ENCODE data around the gene EGFLAM. TPM values are rescaled to one million over a fixed set of nuclear protein-coding genes. Genes with fewer than 3 reads are reported as not detected.
A peak's percentile ranks its signal among the peaks of the same experiment; 100 is the strongest.

Gene EGFLAM
- total RNA-seq, 1 experiment from 2014 or later: 7.4 TPM

DNA sequence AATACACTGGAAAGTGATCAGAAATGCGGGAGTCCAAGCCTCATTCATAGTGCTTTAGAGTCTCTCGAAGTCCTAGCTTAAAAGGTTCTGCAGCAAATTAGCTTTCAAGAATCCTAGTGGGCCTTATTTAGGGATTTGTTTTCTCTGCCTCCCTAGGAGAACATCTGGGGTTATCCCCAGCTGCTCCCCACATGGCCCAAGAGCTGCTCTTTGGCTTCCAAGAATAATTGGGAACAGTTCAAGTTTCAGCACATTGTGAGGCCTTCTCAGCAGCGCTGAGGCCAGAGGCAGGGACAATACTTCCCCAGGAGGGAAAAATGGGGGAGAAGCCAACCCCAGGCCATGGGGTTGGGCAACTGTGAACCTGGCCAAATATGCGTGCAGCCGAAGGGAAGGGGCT is 189.4 kb downstream of the EGFLAM start:
- DNase-seq (ENCODE audit: low read depth): no peak

- DNase-seq (ENCODE audit: low read depth): no peak
Observed at GRCh38 chr5:38448568-38449350, 190.4 kb downstream of the EGFLAM start.

- DNase-seq (ENCODE audit: low read depth): no peak
Observed at GRCh38 chr5:38450627-38451026, 192.3 kb downstream of the EGFLAM start.

DNA sequence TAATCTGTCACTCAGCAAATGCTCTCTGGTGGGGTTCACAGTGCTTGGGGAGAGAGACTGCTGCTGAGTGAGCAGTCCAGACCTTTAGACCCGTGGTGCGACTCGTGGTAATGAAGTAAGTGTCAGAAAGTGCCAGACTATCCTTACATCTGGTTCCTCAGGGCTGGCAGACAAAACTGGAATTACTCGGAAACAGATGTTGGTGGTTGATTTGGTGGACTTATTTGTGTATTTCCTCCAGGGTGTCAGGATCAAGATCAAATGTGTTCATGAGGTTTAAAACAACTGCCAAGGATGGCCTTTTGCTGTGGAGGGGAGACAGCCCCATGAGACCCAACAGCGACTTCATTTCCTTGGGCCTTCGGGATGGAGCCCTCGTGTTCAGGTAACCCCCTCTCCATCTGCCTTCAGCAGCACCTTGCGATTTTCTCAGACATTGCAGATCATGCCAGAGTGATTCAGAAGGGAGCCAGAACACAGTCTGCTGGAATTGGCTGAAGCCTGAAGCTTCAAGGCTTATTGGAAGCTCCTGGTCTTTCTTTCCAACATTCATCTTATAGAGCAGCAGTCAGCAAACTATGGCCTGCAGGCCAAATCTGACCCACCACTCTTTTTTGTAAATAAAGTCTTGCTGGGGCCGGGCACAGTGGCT is 192.8 kb downstream of the EGFLAM start:
- DNase-seq (ENCODE audit: low read depth): no peak

DNA sequence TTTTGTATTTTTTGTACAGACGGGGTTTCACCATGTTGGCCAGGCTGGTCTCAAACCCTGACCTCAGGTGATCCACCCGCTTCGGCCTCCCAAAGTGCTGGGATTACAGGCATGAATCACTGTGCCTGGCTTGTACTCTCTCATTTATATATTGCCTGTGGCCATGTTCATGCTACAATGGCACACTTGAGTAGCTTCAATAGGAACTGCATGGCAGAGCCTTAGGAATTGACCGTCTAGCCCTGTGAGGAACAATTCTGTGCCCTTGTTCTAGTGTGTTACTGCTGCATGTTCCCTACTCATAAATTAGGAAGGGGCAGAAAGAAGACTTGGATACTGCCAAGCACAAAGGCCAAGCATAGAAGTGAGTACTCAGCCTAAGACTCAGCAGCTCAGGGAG is 193.8 kb downstream of the EGFLAM start:
- no peak for DNase-seq (ENCODE audit: low read depth)

- peak; percentile 52 for DNase-seq (ENCODE audit: low read depth)
Observed at GRCh38 chr5:38453506-38453905, 195.1 kb downstream of the EGFLAM start.

DNA sequence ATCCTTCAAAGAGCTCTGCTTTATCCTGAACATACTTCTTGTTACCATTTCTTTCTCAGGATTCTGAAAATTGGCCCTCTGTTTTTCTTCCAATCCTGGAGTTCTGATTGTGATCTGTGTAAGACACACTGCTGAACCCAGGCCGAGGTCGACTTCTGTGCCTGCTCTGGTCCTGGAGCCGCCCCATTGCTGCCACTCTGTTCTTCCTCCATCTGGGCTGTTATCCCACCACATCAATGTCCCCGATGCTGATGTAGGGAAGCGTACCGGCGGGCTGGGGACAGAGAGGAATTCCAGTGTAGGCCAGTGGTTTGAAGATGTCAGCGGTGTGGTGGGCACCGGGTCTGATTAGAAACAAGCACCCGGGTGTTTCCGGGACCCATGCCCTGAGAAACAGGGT is 195.6 kb downstream of the EGFLAM start:
- DNase-seq (ENCODE audit: low read depth): no peak

GRCh38 chr5:38455796-38456330 is 197.5 kb downstream of the EGFLAM start:
- no peak for DNase-seq (ENCODE audit: low read depth)

DNA sequence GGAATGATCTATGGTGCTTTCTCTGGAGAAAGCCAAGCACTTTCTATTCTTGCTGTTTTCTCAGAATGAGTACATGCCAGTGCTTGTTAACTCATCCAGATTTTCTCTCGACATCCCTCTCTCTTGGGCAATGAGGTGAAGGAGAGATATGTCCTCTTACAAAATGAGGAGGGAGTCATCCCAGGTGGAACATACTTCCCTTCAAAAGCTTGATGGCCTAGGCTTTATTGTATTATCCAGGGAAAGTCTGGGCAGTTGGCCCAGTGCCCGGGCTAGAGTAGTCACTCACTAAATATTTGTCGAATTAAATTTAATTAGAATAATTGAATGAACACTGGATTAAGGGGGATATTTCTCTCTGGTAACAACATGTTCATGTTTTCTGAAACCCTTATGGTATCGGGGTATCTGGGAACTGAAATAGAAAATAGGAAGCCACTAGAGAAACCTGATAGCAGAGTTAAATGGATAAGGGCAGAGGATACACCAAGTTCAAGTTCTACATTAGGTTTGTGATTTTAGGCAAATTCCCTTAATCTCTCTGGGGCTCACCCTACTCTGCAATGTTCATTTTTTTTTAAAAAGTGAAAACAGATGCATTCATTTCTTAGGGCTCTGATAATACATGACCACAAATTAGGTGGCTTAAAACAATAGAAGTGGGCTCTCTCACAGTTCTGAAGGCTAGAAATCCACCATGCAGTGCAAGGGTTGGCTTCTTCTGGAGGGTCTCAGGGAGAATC is 198.5 kb downstream of the EGFLAM start:
- no peak for DNase-seq (ENCODE audit: low read depth)

DNA sequence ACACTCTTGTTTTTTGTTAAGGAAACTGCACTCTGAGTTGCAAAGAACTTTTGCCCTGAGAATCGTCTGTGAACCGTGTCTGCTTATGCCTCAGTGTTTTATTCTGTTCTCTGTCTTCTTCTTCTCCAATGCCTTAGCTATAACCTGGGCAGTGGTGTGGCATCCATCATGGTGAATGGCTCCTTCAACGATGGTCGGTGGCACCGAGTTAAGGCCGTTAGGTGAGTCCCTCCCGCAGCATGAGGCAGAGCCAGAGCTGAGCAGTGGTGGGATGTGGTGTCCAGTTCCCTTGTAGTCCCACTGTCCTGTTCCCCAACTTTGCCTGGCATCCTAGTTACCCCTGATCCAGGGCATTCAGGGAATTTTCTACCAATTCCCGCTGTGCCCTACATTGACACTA is 199.8 kb downstream of the EGFLAM start:
- no peak for DNase-seq (ENCODE audit: low read depth)

DNA sequence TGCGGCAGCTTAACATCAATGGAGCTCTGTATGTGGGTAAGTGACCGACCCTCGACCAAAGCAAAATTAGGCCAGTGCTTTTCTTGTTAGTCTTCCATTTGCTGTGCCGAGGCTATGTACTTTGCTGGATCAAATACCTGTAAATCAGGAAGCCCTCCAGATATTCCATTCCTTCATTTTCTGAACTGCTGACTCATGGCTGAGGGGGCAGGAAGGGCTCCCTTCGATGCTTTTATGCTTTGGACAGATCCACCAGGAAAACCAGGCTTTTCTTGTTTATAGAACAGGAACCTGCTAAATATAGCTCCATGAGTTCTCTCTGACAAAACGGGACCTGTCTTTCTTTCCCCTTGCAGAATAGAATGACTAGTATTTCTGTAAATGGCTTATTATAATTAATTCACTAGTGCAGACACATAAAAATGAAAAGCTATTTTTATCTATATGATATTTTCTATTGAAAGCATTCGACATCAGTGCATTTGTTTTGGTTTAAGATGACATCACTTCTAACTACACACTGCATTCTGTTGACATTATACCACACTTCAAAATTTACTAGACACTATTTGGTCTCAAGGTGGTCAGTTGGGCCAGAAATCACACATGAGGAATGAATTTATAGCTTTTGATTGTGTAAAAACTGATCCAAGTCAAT is 204.7 kb downstream of the EGFLAM start:
- DNase-seq (ENCODE audit: low read depth): no peak

DNA sequence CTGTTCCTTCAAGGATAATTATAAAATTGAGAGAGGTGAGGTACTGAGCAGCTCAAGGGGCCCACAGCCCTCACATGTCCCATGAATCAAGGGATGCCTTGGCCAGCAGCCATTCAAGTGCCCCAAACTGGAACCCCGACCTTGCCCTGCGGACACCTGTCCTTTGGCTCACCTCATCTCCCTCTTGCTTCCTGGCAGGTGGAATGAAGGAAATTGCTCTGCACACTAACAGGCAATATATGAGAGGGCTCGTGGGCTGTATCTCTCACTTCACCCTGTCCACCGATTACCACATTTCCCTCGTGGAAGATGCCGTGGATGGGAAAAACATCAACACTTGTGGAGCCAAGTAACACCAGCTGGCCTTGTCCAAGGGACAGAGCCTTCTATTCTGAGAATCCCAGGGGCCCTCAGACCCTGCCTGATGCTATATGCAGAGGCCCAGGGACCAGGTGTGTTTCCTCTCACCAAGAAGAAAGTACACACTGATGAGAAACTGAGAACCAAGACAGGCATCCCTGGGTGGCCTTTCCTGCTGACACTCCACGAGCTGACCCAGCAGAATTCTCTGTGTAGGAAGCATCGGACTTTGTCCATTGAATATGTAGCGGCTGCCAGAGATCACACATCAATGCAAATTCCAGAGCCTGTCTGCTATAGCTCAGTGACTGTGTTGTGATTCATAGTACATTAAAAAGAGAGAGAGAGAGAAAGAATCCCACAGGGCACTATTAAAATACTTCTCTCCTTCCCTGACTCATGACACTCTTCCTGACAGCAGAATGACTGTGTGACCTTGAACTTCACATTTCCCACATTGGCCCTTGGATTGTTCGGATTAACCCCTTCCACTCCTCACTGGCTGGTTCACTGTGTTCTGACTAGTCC is 205.5 kb downstream of the EGFLAM start:
- DNase-seq (ENCODE audit: low read depth): peak; percentile 81

- peak; percentile 22 for DNase-seq (ENCODE audit: low read depth)
Observed at GRCh38 chr5:38465061-38465460, 206.7 kb downstream of the EGFLAM start.

DNA sequence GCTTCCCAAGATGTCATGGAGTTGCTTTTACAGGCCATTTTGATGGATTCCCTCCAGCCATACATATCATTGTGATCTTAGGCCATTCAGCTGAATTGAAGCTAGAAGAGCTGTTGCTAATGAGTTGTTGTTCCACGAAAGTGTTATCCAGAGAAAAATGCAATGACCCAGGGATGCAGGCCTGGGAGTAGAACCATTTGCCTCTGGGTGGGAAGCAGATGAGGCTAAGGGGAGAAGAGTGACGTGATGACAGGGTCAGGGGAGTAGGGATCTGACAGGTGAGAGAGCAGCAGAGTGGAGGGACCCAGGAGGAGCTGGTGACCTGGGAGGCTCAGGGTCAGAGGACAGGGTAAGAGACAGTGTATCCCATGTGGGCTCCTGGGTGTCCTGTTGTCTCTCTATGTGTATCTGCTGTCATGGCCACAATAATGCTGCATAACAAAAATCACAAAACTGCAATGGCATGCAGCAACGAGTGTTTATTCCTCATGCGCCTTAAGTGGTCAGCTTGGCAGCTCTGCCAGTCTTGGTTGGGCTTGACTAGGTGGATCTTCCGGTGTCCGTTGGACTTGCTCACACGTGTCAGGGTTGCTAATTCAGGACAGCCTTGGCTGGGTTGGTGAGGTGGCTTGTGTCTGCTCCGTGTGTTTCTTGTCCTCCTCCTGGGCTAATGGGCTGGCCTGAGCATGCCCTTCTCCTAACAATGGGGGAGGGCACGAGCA is 207.5 kb downstream of the EGFLAM start:
- no peak for DNase-seq (ENCODE audit: low read depth)

DNA sequence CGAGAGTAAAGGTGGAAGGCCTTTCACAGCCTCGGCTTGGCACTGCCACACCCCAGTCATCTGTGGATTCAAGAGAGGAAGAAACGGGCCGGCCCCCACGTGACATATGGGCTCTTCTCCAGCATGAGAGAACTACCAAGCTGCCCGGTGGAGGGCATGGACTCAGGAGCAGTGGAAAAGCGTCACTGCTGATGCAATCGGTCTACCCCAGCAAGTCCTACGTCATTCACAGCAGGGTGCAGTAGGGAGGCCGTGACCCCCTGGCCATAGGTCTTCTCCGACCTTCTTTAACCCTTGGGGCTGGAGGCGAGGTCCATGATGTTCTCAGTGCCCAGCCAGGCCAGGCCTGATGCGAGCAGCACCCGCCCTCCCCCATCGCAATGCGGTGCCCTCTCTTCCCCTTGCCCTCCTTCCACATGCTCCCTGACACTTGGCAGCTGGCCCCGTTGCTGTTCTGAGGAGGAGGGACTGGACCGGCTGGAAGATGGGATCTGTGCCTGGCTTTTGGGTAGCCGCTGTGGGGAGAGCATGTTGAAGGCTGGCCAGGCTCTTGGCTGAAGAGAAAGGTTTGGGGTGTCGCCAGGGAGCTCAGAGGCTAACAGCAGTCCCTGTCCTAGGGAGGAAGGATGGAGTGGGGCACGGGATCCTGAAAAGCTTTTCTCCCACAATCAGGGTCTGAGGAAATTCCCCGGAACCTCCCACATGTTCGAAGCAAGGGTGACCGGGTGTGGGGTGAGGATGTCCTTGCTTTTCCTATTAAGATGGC is 208.2 kb downstream of the EGFLAM start:
- DNase-seq (ENCODE audit: low read depth): no peak

GRCh38 chr5:38467353-38468040 is 209.1 kb downstream of the EGFLAM start:
- DNase-seq (ENCODE audit: low read depth): peak; percentile 46

DNA sequence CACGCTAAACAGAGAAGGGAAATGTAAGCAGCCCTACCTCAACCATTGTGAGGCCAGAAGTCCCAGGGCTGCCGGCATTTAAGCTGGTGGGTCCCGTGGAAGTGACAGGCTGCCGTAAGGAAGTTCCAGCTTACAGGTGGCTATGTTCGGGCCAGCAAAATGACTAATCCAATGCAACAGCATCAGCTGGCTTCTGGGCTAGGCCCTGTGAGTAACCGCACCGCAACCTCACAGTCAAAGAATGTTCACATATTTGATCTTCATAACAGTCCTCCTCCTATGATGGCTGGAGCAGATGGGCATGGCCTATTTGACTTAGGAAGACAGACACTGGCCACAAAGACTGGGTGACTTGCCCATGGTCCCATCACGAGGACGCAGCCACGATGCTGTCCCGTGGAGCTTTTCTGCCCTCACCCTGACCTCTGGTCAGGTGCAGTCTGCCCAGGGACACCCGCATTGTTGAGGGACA is 209.9 kb downstream of the EGFLAM start:
- peak; percentile 92 for DNase-seq (ENCODE audit: low read depth)

GRCh38 chr5:38468978-38469706 is 210.8 kb downstream of the EGFLAM start:
- no peak for DNase-seq (ENCODE audit: low read depth)

Measured in Daoy (cell line).